HG02588 (cell line): ENCODE measurements around the gene ALKAL2.
"Not testable (repeated sequence)": the region's sequence is repeated elsewhere in the genome, so short reads cannot be mapped to it uniquely, and the experiment has no call there.

Experiments used
- ATAC-seq: cut with Tn5 transposase; IDR thresholded peaks from one replicate; pipeline ENCODE4 v1.9.1; 2021; ENCODE audit warnings: mild to moderate bottlenecking, moderate library complexity; ENCODE audit not compliant: unreplicated experiment

The ALKAL2 gene

GRCh38 chr2:287911-288757, at the start of gene ALKAL2:
TSS of gene ALKAL2 (minus strand) at chr2:288091. CDS start at chr2:287835, 256 bp downstream.
- ATAC-seq, result no peak

- ATAC-seq, result not testable (repeated sequence)
Observed at GRCh38 chr2:336949-337348, 49.1 kb upstream of the ALKAL2 start.

GRCh38 chr2:336360-336759, 48.5 kb upstream of the ALKAL2 start:
- ATAC-seq, result no peak

- no peak for ATAC-seq
Observed at GRCh38 chr2:332592-332991, 44.7 kb upstream of the ALKAL2 start.

- ATAC-seq, result no peak
Observed at GRCh38 chr2:328761-329160, 40.9 kb upstream of the ALKAL2 start.

GRCh38 chr2:323035-323434, 35.1 kb upstream of the ALKAL2 start:
- ATAC-seq, result no peak

- ATAC-seq, result no peak
Observed at GRCh38 chr2:322326-322725, 34.4 kb upstream of the ALKAL2 start.

- no peak for ATAC-seq
Observed at GRCh38 chr2:320561-320960, 32.7 kb upstream of the ALKAL2 start.

- no peak for ATAC-seq
Observed at GRCh38 chr2:319059-319600, 31.2 kb upstream of the ALKAL2 start.

GRCh38 chr2:317501-318424, 29.9 kb upstream of the ALKAL2 start:
- no peak for ATAC-seq

- ATAC-seq, result no peak
Observed at GRCh38 chr2:316381-316780, 28.5 kb upstream of the ALKAL2 start.

- ATAC-seq, result not testable (repeated sequence)
Observed at GRCh38 chr2:315925-316324, 28.0 kb upstream of the ALKAL2 start.

- no peak for ATAC-seq
Observed at GRCh38 chr2:314561-315336, 26.9 kb upstream of the ALKAL2 start.

- ATAC-seq, result no peak
Observed at GRCh38 chr2:313991-314390, 26.1 kb upstream of the ALKAL2 start.

GRCh38 chr2:310994-311393, 23.1 kb upstream of the ALKAL2 start:
- no peak for ATAC-seq

GRCh38 chr2:309954-310510, 22.1 kb upstream of the ALKAL2 start:
- ATAC-seq, result no peak

- no peak for ATAC-seq
Observed at GRCh38 chr2:309148-309953, 21.5 kb upstream of the ALKAL2 start.

GRCh38 chr2:305366-305765, 17.5 kb upstream of the ALKAL2 start:
- no peak for ATAC-seq

- no peak for ATAC-seq
Observed at GRCh38 chr2:296354-296753, 8.5 kb upstream of the ALKAL2 start.

- ATAC-seq, result no peak
Observed at GRCh38 chr2:295090-295489, 7.2 kb upstream of the ALKAL2 start.
